Stimulated activated CD8-positive, alpha-beta memory T cell treated with anti-CD3 and anti-CD28 coated beads, Interleukin-4, amount 100 ng/mL, for 1 hour (primary cell): ENCODE results near the gene MPRIP.
A peak's percentile ranks its signal among the peaks of the same experiment; 100 is the strongest.
"Not testable (repeated sequence)": the region's sequence is repeated elsewhere in the genome, so short reads cannot be mapped to it uniquely, and the experiment has no call there.

Experiments
- DNase-seq, 2 donors: peaks; one replicate each; pipeline ENCODE4 v3.0.0-alpha.2; 2020; ENCODE audit warnings: low read depth in 2 of 2, low spot score in 1 of 2

The MPRIP gene

GRCh38 chr17:17042384-17042736 lies at the start of gene MPRIP:
Gene MPRIP, plus strand, starts transcription at chr17:17042457. Its CDS starts 392 bp downstream, at chr17:17042849.
- no peak for DNase-seq

- no peak for DNase-seq
Observed at GRCh38 chr17:16994631-16995030, 47.6 kb upstream of the MPRIP start.

- DNase-seq, result no peak
Observed at GRCh38 chr17:16995930-16996329, 46.3 kb upstream of the MPRIP start.

GRCh38 chr17:16996726-16997125 lies 45.5 kb upstream of the MPRIP start:
- DNase-seq, result not testable (repeated sequence)

GRCh38 chr17:16997514-16998429 lies 44.5 kb upstream of the MPRIP start:
- DNase-seq, result peak in 1 of 2 donors; percentile 52

GRCh38 chr17:16999931-17000625 lies 42.2 kb upstream of the MPRIP start:
- DNase-seq, result no peak

GRCh38 chr17:17001076-17001777 lies 41.0 kb upstream of the MPRIP start:
- DNase-seq, result no peak

GRCh38 chr17:17001874-17002520 lies 40.3 kb upstream of the MPRIP start:
- peak; percentile 36 to 51 for DNase-seq

- DNase-seq, result not testable (repeated sequence)
Observed at GRCh38 chr17:17002731-17003715, 39.2 kb upstream of the MPRIP start.

- no peak for DNase-seq
Observed at GRCh38 chr17:17004251-17004996, 37.8 kb upstream of the MPRIP start.

GRCh38 chr17:17004997-17005614 lies 37.2 kb upstream of the MPRIP start:
- DNase-seq, result not testable (repeated sequence)

GRCh38 chr17:17007891-17008290 lies 34.4 kb upstream of the MPRIP start:
- DNase-seq, result not testable (repeated sequence)

- not testable (repeated sequence) for DNase-seq
Observed at GRCh38 chr17:17008621-17009397, 33.4 kb upstream of the MPRIP start.

- DNase-seq, result not testable (repeated sequence)
Observed at GRCh38 chr17:17009972-17010371, 32.3 kb upstream of the MPRIP start.

GRCh38 chr17:17010545-17011034 lies 31.7 kb upstream of the MPRIP start:
- DNase-seq, result not testable (repeated sequence)

- not testable (repeated sequence) for DNase-seq
Observed at GRCh38 chr17:17011043-17011907, 31.0 kb upstream of the MPRIP start.
